Activated CD4-positive, alpha-beta memory T cell treated with anti-CD3 and anti-CD28 coated beads, Interleukin-2, amount 10 ng/mL, durations not matched to agents 7 days and 5 days (primary cell): ENCODE results near the gene BCAM. TPM values are rescaled to one million over a fixed set of nuclear protein-coding genes. Genes with fewer than 3 reads are reported as not detected.

Experiments used
- CTCF ChIA-PET: fragments of 350-600 bp; sonication (Branson Sonifier 250); formaldehyde crosslinking; loops from one replicate; lab custom pipeline; 2021; ENCODE audit warnings: antibody characterized with exemption, inconsistent platforms; lab: Charles Lee
- POLR2A ChIA-PET: fragments of 350-600 bp; sonication (Branson Sonifier 250); formaldehyde crosslinking; loops from one replicate; lab custom pipeline; 2021; ENCODE audit warnings: antibody characterized with exemption; lab: Charles Lee
- DNase-seq: peaks from one replicate; pipeline ENCODE4 v3.0.0-alpha.2; 2020
- H3K27ac Mint-ChIP-seq: one replicate; pipeline ENCODE4 v1.8.0; 2021; ENCODE audit warnings: mild to moderate bottlenecking, mixed read lengths
- H3K27me3 Mint-ChIP-seq: one replicate; pipeline ENCODE4 v1.8.0; 2021; ENCODE audit warnings: mixed read lengths
- H3K36me3 Mint-ChIP-seq: one replicate; pipeline ENCODE4 v1.8.0; 2021; ENCODE audit warnings: low read depth, mixed read lengths
- H3K4me1 Mint-ChIP-seq: one replicate; pipeline ENCODE4 v1.8.0; 2021; ENCODE audit warnings: mixed read lengths
- H3K4me3 Mint-ChIP-seq: one replicate; pipeline ENCODE4 v1.8.0; 2021; ENCODE audit warnings: mild to moderate bottlenecking, mixed read lengths
- H3K9me3 Mint-ChIP-seq: one replicate; pipeline ENCODE4 v1.8.0; 2021; ENCODE audit warnings: mixed read lengths
- total RNA-seq, 2 experiments: library from RNA; stranded (reverse); gene quantifications; one replicate each; pipeline ENCODE4 v1.2.3, GENCODE V29; 2021

Gene BCAM
- total RNA-seq, 2 experiments from 2014 or later = not detected

DNA sequence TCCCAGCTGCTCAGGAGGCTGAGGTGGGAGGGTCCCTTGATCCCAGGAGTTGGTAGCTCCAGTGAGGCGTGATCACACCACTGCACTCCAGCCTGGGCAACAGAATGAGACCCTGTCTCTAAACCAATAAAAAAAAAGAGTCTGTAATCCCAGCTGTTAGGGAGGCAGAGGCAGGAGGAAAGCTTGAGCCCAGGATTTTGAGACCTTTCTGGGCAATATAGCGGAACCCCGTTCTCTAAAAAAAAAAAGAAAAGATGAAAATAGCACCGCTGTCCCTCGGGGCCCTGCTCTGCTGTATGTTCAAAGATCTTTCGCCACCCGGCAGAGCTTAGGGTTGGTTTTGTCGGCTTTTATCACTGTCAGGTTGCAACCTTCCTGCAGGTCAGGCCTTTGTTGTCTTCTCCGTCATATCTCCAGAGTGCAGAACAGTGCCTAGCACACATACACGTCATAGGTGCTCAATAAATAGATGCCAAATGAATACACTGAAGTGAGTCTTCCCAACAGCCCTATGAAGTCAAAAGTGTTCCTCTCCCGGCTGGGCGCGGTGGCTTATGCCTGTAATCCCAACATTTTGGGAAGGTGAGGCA is 13.4 kb upstream of the BCAM start:
- no peak overlapping the region for H3K27ac Mint-ChIP-seq
- no peaks in the 10 kb centered on the region for H3K27me3 Mint-ChIP-seq
- H3K9me3 Mint-ChIP-seq = no peaks in the 10 kb centered on the region
- DNase-seq = no peak
- ChIA-PET POLR2A (no interaction called here), CTCF (interaction anchor here (0.8 to 1.4 kb wide), 2 partner anchors 11 to 71 kb away, joined by 3 to 6 read pairs; no protein-coding TSS in a partner anchor)
- H3K4me1 Mint-ChIP-seq = peaks cover 22% of the 10 kb centered on the region
- no peaks in the 10 kb centered on the region for H3K36me3 Mint-ChIP-seq
- H3K4me3 Mint-ChIP-seq = no peak overlapping the region

DNA sequence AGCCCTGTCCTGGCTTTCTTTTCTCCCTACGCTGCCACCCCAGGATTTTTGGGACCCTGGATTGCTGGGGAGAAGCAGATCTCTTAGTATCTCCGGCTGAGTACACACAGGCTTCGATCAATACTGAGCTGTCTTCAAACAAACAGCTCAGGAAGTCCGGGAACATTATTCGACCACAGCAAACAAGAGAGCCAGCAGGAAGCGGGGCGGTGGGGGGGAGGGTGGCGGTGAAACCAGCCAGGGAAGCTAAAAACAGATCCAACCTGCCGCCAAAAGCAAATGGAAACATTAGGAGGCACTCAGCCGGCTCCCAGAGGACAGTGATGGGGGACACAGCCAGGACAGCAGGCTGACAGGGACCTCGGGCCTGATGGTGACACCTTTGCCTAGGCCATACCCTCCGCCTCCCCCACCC is 12.2 kb upstream of the BCAM start:
- ChIA-PET CTCF (interaction anchor here (1.4 to 1.9 kb wide), 2 partner anchors 12 to 72 kb away, joined by 4 to 6 read pairs; no protein-coding TSS in a partner anchor), POLR2A (no interaction called here)
- Mint-ChIP-seq H3K4me3 (no peak overlapping the region), H3K27me3 (no peaks in the 10 kb centered on the region), H3K4me1 (peaks cover 22% of the 10 kb centered on the region), H3K27ac (no peak overlapping the region), H3K9me3 (no peaks in the 10 kb centered on the region), H3K36me3 (no peaks in the 10 kb centered on the region)
- peak; percentile 18 for DNase-seq

GRCh38 chr19:44799627-44800346 is 9.1 kb upstream of the BCAM start:
- ChIA-PET POLR2A (no interaction called here), CTCF (interaction anchor here (1.1 to 2.1 kb wide), 3 partner anchors 29 to 76 kb away, joined by 3 to 9 read pairs (median 5); no protein-coding TSS in a partner anchor)
- H3K36me3 Mint-ChIP-seq = no peaks in the 10 kb centered on the region
- H3K27me3 Mint-ChIP-seq = peaks cover 2% of the 10 kb centered on the region
- DNase-seq = no peak
- no peak overlapping the region for H3K27ac Mint-ChIP-seq
- no peak overlapping the region for H3K4me3 Mint-ChIP-seq
- H3K4me1 Mint-ChIP-seq = peaks cover 22% of the 10 kb centered on the region
- no peaks in the 10 kb centered on the region for H3K9me3 Mint-ChIP-seq

- no peaks in the 10 kb centered on the region for H3K9me3 Mint-ChIP-seq
- H3K27ac Mint-ChIP-seq = no peak overlapping the region
- no peak overlapping the region for H3K4me3 Mint-ChIP-seq
- ChIA-PET CTCF (no interaction called here), POLR2A (no interaction called here)
- no peaks in the 10 kb centered on the region for H3K36me3 Mint-ChIP-seq
- H3K4me1 Mint-ChIP-seq = peaks cover 22% of the 10 kb centered on the region
- peaks cover 4% of the 10 kb centered on the region for H3K27me3 Mint-ChIP-seq
- peak; percentile 88 for DNase-seq
Observed at GRCh38 chr19:44800461-44800860, 8.4 kb upstream of the BCAM start.

- Mint-ChIP-seq H3K9me3 (no peaks in the 10 kb centered on the region), H3K36me3 (no peaks in the 10 kb centered on the region), H3K27me3 (peaks cover 15% of the 10 kb centered on the region), H3K4me3 (no peak overlapping the region), H3K27ac (no peak overlapping the region), H3K4me1 (peaks cover 5% of the 10 kb centered on the region)
- DNase-seq = no peak
- POLR2A ChIA-PET = no interaction called here
- CTCF ChIA-PET = interaction anchor here (0.9 to 1.8 kb wide), 2 partner anchors 42 to 80 kb away, joined by 3 to 4 read pairs; partner anchors contain the start of gene NECTIN2
Observed at GRCh38 chr19:44803442-44804428, 5.2 kb upstream of the BCAM start.

GRCh38 chr19:44806291-44806690 is 2.6 kb upstream of the BCAM start:
- ChIA-PET CTCF (interaction anchor here (0.7 to 1.2 kb wide), 2 partner anchors 11 to 92 kb away, joined by 3 read pairs; no protein-coding TSS in a partner anchor), POLR2A (no interaction called here)
- Mint-ChIP-seq H3K36me3 (no peaks in the 10 kb centered on the region), H3K4me1 (no peaks in the 10 kb centered on the region), H3K27ac (no peak overlapping the region), H3K9me3 (no peaks in the 10 kb centered on the region), H3K4me3 (no peak overlapping the region), H3K27me3 (peaks cover 21% of the 10 kb centered on the region)
- DNase-seq = no peak

- no peaks in the 10 kb centered on the region for H3K36me3 Mint-ChIP-seq
- no peaks in the 10 kb centered on the region for H3K4me1 Mint-ChIP-seq
- DNase-seq = no peak
- H3K27me3 Mint-ChIP-seq = peaks cover 21% of the 10 kb centered on the region
- H3K4me3 Mint-ChIP-seq = no peak overlapping the region
- POLR2A ChIA-PET = no interaction called here
- CTCF ChIA-PET = interaction anchor here (0.7 kb wide), 1 partner anchor 91 kb away, joined by 3 read pairs; no protein-coding TSS in a partner anchor
- no peaks in the 10 kb centered on the region for H3K9me3 Mint-ChIP-seq
- H3K27ac Mint-ChIP-seq = no peak overlapping the region
Observed at GRCh38 chr19:44807162-44807561, 1.7 kb upstream of the BCAM start.

- H3K36me3 Mint-ChIP-seq = no peaks in the 10 kb centered on the region
- H3K27me3 Mint-ChIP-seq = peaks cover 18% of the 10 kb centered on the region
- POLR2A ChIA-PET = no interaction called here
- no peaks in the 10 kb centered on the region for H3K9me3 Mint-ChIP-seq
- CTCF ChIA-PET = no interaction called here
- no peak overlapping the region for H3K4me3 Mint-ChIP-seq
- H3K4me1 Mint-ChIP-seq = no peaks in the 10 kb centered on the region
- H3K27ac Mint-ChIP-seq = no peak overlapping the region
- DNase-seq = no peak
Observed at GRCh38 chr19:44807652-44808462, 1.0 kb upstream of the BCAM start.

DNA sequence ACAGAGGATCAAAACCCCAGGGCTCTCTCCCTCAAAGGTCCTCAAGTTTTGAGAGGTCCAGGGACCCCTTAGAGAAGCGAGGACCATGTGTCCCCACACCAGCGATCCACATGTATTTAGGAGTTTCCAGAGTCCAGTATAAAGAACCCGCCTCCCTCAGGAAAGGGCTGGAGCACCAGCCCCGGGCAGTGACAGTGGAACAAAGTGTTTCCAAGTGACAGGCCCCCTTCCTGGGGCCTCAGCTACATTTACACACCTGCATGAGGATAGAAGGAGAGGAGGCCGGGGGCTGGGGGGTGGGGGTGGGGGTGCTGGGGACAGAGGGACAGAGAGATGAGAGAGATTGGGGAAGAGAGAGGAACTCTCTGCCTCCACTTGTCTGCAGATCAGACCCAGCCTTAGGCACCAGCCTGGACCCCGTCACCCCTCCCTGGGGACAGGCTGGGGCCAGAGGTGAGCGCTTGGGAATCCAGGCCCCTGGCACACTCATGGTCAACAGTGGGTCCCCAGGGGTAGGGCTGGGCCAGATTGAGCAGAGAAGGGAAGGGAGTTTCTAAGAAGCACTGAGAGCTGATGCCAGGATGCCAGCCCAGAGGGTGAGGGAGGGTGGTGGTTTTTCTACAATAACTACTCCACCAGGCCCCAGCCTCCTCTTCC is 802 bp downstream of the BCAM start:
- ChIA-PET POLR2A (interaction anchor here (1.3 kb wide), 1 partner anchor 11 kb away, joined by 3 read pairs; no protein-coding TSS in a partner anchor), CTCF (no interaction called here)
- DNase-seq = no peak
- Mint-ChIP-seq H3K27me3 (peaks cover 18% of the 10 kb centered on the region), H3K27ac (no peak overlapping the region), H3K4me3 (no peak overlapping the region), H3K4me1 (no peaks in the 10 kb centered on the region), H3K9me3 (no peaks in the 10 kb centered on the region), H3K36me3 (no peaks in the 10 kb centered on the region)

DNA sequence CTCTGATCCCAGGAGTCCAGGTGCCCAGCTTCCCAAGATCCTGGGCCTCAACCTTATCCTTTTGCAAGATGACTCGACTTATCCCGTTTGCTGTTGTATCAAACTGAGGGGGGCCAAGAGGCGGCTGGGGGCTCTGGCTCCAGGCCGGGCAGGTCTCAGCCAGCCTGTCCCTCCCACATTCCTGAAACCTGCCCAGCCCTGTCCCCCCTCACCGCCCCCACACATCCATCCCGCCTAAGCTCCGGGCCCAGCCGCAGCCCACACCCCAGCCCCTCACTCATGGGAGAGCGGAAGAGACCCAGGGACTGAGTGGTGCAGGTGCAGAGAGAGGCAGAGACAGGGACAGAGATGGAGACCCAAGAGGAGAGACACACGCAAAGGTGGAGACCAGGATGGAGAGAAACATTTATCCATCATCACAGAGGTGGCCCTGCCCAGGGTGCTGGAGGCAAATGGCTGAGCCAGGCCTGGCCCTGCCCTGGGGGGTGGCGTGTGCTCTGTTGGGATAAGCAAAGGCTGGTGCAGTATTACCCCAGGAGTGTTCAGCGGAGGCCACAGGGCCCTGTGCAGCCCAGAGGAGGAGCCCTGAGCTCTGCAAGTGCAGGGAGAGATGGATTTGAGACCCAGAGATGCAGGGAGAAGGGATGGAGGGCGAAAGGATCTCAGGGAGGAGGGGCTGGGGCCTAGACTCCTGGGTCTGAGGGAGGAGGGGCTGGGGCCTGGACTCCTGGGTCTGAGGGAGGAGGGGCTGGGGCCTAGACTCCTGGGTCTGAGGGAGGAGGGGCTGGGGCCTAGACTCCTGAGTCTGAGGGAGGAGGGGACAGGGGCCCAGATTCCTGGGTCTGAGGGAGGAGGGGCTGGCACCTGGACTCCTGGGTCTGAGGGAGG is 1.6 kb downstream of the BCAM start:
- Mint-ChIP-seq H3K36me3 (no peaks in the 10 kb centered on the region), H3K27me3 (peaks cover 16% of the 10 kb centered on the region), H3K27ac (no peak overlapping the region), H3K4me3 (no peak overlapping the region), H3K9me3 (no peaks in the 10 kb centered on the region), H3K4me1 (no peaks in the 10 kb centered on the region)
- ChIA-PET POLR2A (interaction anchor here (1.3 kb wide), 1 partner anchor 12 kb away, joined by 3 read pairs; no protein-coding TSS in a partner anchor), CTCF (no interaction called here)
- DNase-seq = no peak

- no peak overlapping the region for H3K27ac Mint-ChIP-seq
- ChIA-PET POLR2A (no interaction called here), CTCF (no interaction called here)
- no peak for DNase-seq
- H3K27me3 Mint-ChIP-seq = peaks cover 16% of the 10 kb centered on the region
- H3K9me3 Mint-ChIP-seq = no peaks in the 10 kb centered on the region
- H3K4me1 Mint-ChIP-seq = no peaks in the 10 kb centered on the region
- no peak overlapping the region for H3K4me3 Mint-ChIP-seq
- no peaks in the 10 kb centered on the region for H3K36me3 Mint-ChIP-seq
Observed at GRCh38 chr19:44811122-44811419, 2.2 kb downstream of the BCAM start.
